Endodermal cell (in vitro differentiated cells): ENCODE results near the gene PRSS8. TPM values are rescaled to one million over a fixed set of nuclear protein-coding genes. Genes with fewer than 3 reads are reported as not detected.
"Not testable (repeated sequence)": the region's sequence is repeated elsewhere in the genome, so short reads cannot be mapped to it uniquely, and the experiment has no call there.

Source experiments
- DNase-seq: peaks from one replicate; pipeline ENCODE4 v3.0.0-alpha.2; 2017
- H3K27ac ChIP-seq: 2 replicates; pipeline ENCODE4 v1.5.1; 2013; ENCODE audit warnings: mild to moderate bottlenecking, low read depth, low read length, moderate library complexity
- H3K27me3 ChIP-seq: 2 replicates; pipeline ENCODE4 v1.6.1; 2013; ENCODE audit warnings: mild to moderate bottlenecking, low read length, moderate library complexity; ENCODE audit not compliant: insufficient read depth, control insufficient read depth, poor library complexity, severe bottlenecking
- H3K36me3 ChIP-seq: 2 replicates; pipeline ENCODE4 v1.7.0; 2013; ENCODE audit warnings: mild to moderate bottlenecking, low read length, moderate library complexity; ENCODE audit not compliant: control insufficient read depth, insufficient read depth
- H3K4me1 ChIP-seq: one replicate; pipeline ENCODE4 v1.7.0; 2013; ENCODE audit warnings: low read length; ENCODE audit not compliant: control insufficient read depth, insufficient read depth
- H3K4me3 ChIP-seq: 2 replicates; pipeline ENCODE4 v1.5.1; 2013; ENCODE audit warnings: mild to moderate bottlenecking, low read length, moderate library complexity
- H3K9ac ChIP-seq: 2 replicates; pipeline ENCODE4 v1.6.1; 2013; ENCODE audit warnings: mild to moderate bottlenecking, low read length, moderate library complexity; ENCODE audit not compliant: poor library complexity, severe bottlenecking; ENCODE audit errors: extremely low read depth
- H3K9me3 ChIP-seq: 2 replicates; pipeline ENCODE4 v1.6.1; 2013; ENCODE audit warnings: mild to moderate bottlenecking, low read length, moderate library complexity; ENCODE audit not compliant: control insufficient read depth
- H3K27ac Mint-ChIP-seq: 2 replicates; pipeline ENCODE4 v1.8.0; 2020; ENCODE audit warnings: mixed read lengths
- H3K27me3 Mint-ChIP-seq: 2 replicates; pipeline ENCODE4 v1.8.0; 2021; ENCODE audit warnings: mild to moderate bottlenecking, mixed read lengths; ENCODE audit not compliant: insufficient read depth
- H3K36me3 Mint-ChIP-seq: 2 replicates; pipeline ENCODE4 v1.8.0; 2020; ENCODE audit warnings: low read depth, mixed read lengths
- H3K4me1 Mint-ChIP-seq: 2 replicates; pipeline ENCODE4 v1.8.0; 2020; ENCODE audit warnings: mixed read lengths
- H3K4me3 Mint-ChIP-seq: 2 replicates; pipeline ENCODE4 v1.8.0; 2020; ENCODE audit warnings: mild to moderate bottlenecking, moderate library complexity, mixed read lengths
- H3K9me3 Mint-ChIP-seq: 2 replicates; pipeline ENCODE4 v1.8.0; 2020; ENCODE audit warnings: mild to moderate bottlenecking, mixed read lengths
- CTCF ChIP-seq: fragments of 200-600 bp; sonication (generic); conservative IDR thresholded peaks from 2 replicates; pipeline ENCODE4 v1.5.0; 2021; ENCODE audit warnings: antibody characterized with exemption, mild to moderate bottlenecking
- WGBS, 2 experiments: methylation state at CpG; one replicate each; pipeline versions ENCODE4 v1.1.5 to v1.1.7; 2013; ENCODE audit warnings: missing lambda C conversion rate in 2 of 2, mixed read lengths in 1 of 2; ENCODE audit not compliant: insufficient coverage in 1 of 2, insufficient read length in 1 of 2; 5-methylcytosine and 5-hydroxymethylcytosine counted together
- total RNA-seq, 2 donors: library from RNA; stranded (reverse); fragmentation: NEBNext Ultra II Directional in 1 of 2; extraction: Animal tissue kit (Norgen Biotek cat#: 25700) in 1 of 2; gene quantifications; 2 replicates in 1 of 2; 3 replicates in 1 of 2; pipeline ENCODE4 v1.2.1, GENCODE V29; 2021

PRSS8 gene
- total RNA-seq, 2 donors from 2014 or later = 79.7 to 80.1 TPM

- Mint-ChIP-seq H3K4me3 (peak overlapping the region; percentile 37), H3K9me3 (no peaks in the 10 kb centered on the region), H3K36me3 (no peaks in the 10 kb centered on the region), H3K27ac (peak overlapping the region; percentile 81), H3K4me1 (peaks cover 12% of the 10 kb centered on the region), H3K27me3 (peaks cover 34% of the 10 kb centered on the region)
- peak overlapping the region; percentile 71 for H3K4me3 ChIP-seq
- no peaks in the 10 kb centered on the region for H3K9me3 ChIP-seq
- no peaks in the 10 kb centered on the region for H3K36me3 ChIP-seq
- 52 to 68% methylated on average over 9 to 10 of the region's 10 CpGs for WGBS, 2 experiments
- peak overlapping the region; percentile 19 for H3K27ac ChIP-seq
- peak; percentile 77 for DNase-seq
- H3K27me3 ChIP-seq = peaks cover 5% of the 10 kb centered on the region
- H3K4me1 ChIP-seq = peaks cover 3% of the 10 kb centered on the region
- TF ChIP-seq CTCF = no peak
- no peak overlapping the region for H3K9ac ChIP-seq
Measured at GRCh38 chr16:31141489-31142108, 6.1 kb upstream of the PRSS8 start.

GRCh38 chr16:31141071-31141469 is 5.5 kb upstream of the PRSS8 start:
- H3K9me3 Mint-ChIP-seq, H3K27ac Mint-ChIP-seq, H3K4me1 ChIP-seq, H3K4me3 Mint-ChIP-seq, H3K9me3 ChIP-seq, H3K36me3 Mint-ChIP-seq, H3K27me3 ChIP-seq, H3K27ac ChIP-seq, H3K9ac ChIP-seq, H3K36me3 ChIP-seq, DNase-seq, H3K4me3 ChIP-seq: not testable (repeated sequence)
- Mint-ChIP-seq H3K4me1 (peaks cover 14% of the 10 kb centered on the region), H3K27me3 (peaks cover 29% of the 10 kb centered on the region)
- 94 to 95% methylated on average over 3 to 9 of the region's 9 CpGs for WGBS, 2 experiments

GRCh38 chr16:31138621-31139578 is 3.4 kb upstream of the PRSS8 start:
- WGBS, 2 experiments = 78 to 88% methylated on average over 5 to 27 of the region's 27 CpGs
- Mint-ChIP-seq H3K4me3 (no peak overlapping the region), H3K4me1 (peaks cover 26% of the 10 kb centered on the region)

GRCh38 chr16:31136822-31137499 is 1.4 kb upstream of the PRSS8 start:
- WGBS, 2 experiments = 90 to 95% methylated on average over 12 to 20 of the region's 20 CpGs
- H3K27ac ChIP-seq, H3K36me3 ChIP-seq, DNase-seq, H3K4me3 ChIP-seq, H3K9me3 Mint-ChIP-seq, H3K4me3 Mint-ChIP-seq, H3K9ac ChIP-seq, H3K27me3 Mint-ChIP-seq, H3K9me3 ChIP-seq, H3K27ac Mint-ChIP-seq, H3K27me3 ChIP-seq: not testable (repeated sequence)
- peaks cover 35% of the 10 kb centered on the region for H3K4me1 Mint-ChIP-seq
- H3K36me3 Mint-ChIP-seq = peaks cover 14% of the 10 kb centered on the region
- peaks cover 13% of the 10 kb centered on the region for H3K4me1 ChIP-seq

More at GRCh38 chr16:31138621-31139578, 3.4 kb upstream of the PRSS8 start:
- Mint-ChIP-seq H3K36me3 (no peaks in the 10 kb centered on the region), H3K27me3 (peaks cover 9% of the 10 kb centered on the region), H3K9me3 (no peaks in the 10 kb centered on the region), H3K27ac (no peak overlapping the region)
- peaks cover 7% of the 10 kb centered on the region for H3K4me1 ChIP-seq
- DNase-seq = peak; percentile 89
- no peak overlapping the region for H3K9ac ChIP-seq
- no peaks in the 10 kb centered on the region for H3K36me3 ChIP-seq
- TF ChIP-seq CTCF = no peak
- no peaks in the 10 kb centered on the region for H3K27me3 ChIP-seq
- H3K9me3 ChIP-seq = no peaks in the 10 kb centered on the region
- no peak overlapping the region for H3K27ac ChIP-seq
- no peak overlapping the region for H3K4me3 ChIP-seq
